ENCODE data around the gene JAML. TPM values are rescaled to one million over a fixed set of nuclear protein-coding genes. Genes with fewer than 3 reads are reported as not detected.

The JAML gene
- total and polyA plus RNA-seq, 9 of the 15 experiments (the other 6 are each of a cell fraction or from before 2014, with no cell fraction given) = 0.05 to 0.32 (median 0.22) TPM; not detected in 4

- no peak for TF ChIP-seq SNIP1 (IDR thresholded peaks at IDR 0.05; ENCODE audit: low read depth)
- no peak for TF ChIP-seq ASH1L (IDR thresholded peaks at IDR 0.05; ENCODE audit: borderline replicate concordance, low read depth, partially characterized antibody)
- peak in 1 of 2 experiments; percentile 71; a peak in 2 of 4 replicates for TF ChIP-seq ZNF639 (CRISPR knock-in tag; conservative IDR thresholded peaks at IDR 0.05 in 1 of 2, IDR thresholded peaks at IDR 0.05 in 1 of 2)
- peak; percentile 57; the same call in 1 of the 2 replicates for TF ChIP-seq KHSRP (IDR thresholded peaks at IDR 0.05)
- peak in 1 of 2 experiments; percentile 60; a peak in 1 of 4 replicates for TF ChIP-seq MLLT1 (IDR thresholded peaks at IDR 0.05)
- 0 out of 2 replicates have a peak, but pooled peaks have one; percentile 13 for TF ChIP-seq ADNP (tag; IDR thresholded peaks at IDR 0.05)
- TF ChIP-seq MTA1 (IDR thresholded peaks at IDR 0.05; ENCODE audit: borderline replicate concordance) = peak; percentile 94
- TF ChIP-seq MAFF (IDR thresholded peaks at IDR 0.05; ENCODE audit: low read length) = peak; percentile 55; the same call in 1 of the 2 replicates
- no peak for TF ChIP-seq SETDB1 (IDR thresholded peaks at IDR 0.05; ENCODE audit: low read length)
- TF ChIP-seq ZKSCAN3 (CRISPR knock-in tag; IDR thresholded peaks at IDR 0.05) = no peak
- TF ChIP-seq MEIS2 (IDR thresholded peaks at IDR 0.05; ENCODE audit: partially characterized antibody) = peak; percentile 99
- TF ChIP-seq TAL1 (IDR thresholded peaks at IDR 0.05) = peak; percentile 97
- TF ChIP-seq SAFB2 (IDR thresholded peaks at IDR 0.05; ENCODE audit: borderline replicate concordance, low read depth, low read length, severe bottlenecking) = no peak
- no peak for TF ChIP-seq SUPT5H (IDR thresholded peaks at IDR 0.05)
- TF ChIP-seq KLF13 (tag; IDR thresholded peaks at IDR 0.05; ENCODE audit: borderline replicate concordance, low read depth) = no peak
- TF ChIP-seq CCNT2 (IDR thresholded peaks at IDR 0.05; ENCODE audit: borderline replicate concordance, extremely low read depth, insufficient read length, low read depth, low read length) = peak; percentile 80
- TF ChIP-seq ZNF311 (CRISPR knock-in tag; IDR thresholded peaks at IDR 0.05) = 0 out of 2 replicates have a peak, but pooled peaks have one; percentile 61
- TF ChIP-seq KAT2B (IDR thresholded peaks at IDR 0.05; ENCODE audit: low read depth, low read length) = no peak
- no peak for TF ChIP-seq KDM5B (IDR thresholded peaks at IDR 0.05; ENCODE audit: insufficient replicate concordance, low read depth, low read length)
- no peak for TF ChIP-seq ATF6 (CRISPR knock-in tag; IDR thresholded peaks at IDR 0.05)
- TF ChIP-seq BRD4 (IDR thresholded peaks at IDR 0.05) = 0 out of 2 replicates have a peak, but pooled peaks have one; percentile 51
- TF ChIP-seq NFRKB (IDR thresholded peaks at IDR 0.05; ENCODE audit: low read depth) = peak; percentile 29; the same call in 1 of the 2 replicates
- TF ChIP-seq CEBPB (tag; IDR thresholded peaks at IDR 0.05) = peak; percentile 34
Observed at GRCh38 chr11:118240999-118241763, 16.4 kb upstream of the JAML start (continued).
